GM23338 (cell line): ENCODE results near the gene OVCA2. TPM values are rescaled to one million over a fixed set of nuclear protein-coding genes. Genes with fewer than 3 reads are reported as not detected.
A peak's percentile ranks its signal among the peaks of the same experiment; 100 is the strongest.

Source experiments
- ATAC-seq: fragments of 200-7000 bp; cut with Tn5 transposase; 3 replicates; pipeline ENCODE4 v1.9.1; 2020
- DNase-seq: peaks from one replicate; pipeline ENCODE4 v3.0.0-alpha.2; 2015; ENCODE audit warnings: low spot score
- H2AFZ ChIP-seq: fragments of 200-600 bp; sonication (generic); 2 replicates; pipeline ENCODE4 v1.8.0; 2016; ENCODE audit warnings: antibody characterized with exemption, mild to moderate bottlenecking, moderate library complexity
- H3F3A ChIP-seq: fragments of 200-600 bp; sonication (generic); replicated peaks from 2 replicates; pipeline ENCODE4 v1.8.0; 2017; ENCODE audit warnings: antibody characterized with exemption, mixed run types, low read depth
- H3K27ac ChIP-seq: fragments of 200-600 bp; sonication (generic); 2 replicates; pipeline ENCODE4 v1.6.1; 2016; ENCODE audit warnings: low read depth
- H3K27me3 ChIP-seq: fragments of 200-600 bp; sonication (generic); 2 replicates; pipeline ENCODE4 v1.8.0; 2016; ENCODE audit warnings: mild to moderate bottlenecking, mixed run types, moderate library complexity; ENCODE audit not compliant: insufficient read depth
- H3K36me3 ChIP-seq: fragments of 200-600 bp; sonication (generic); 2 replicates; pipeline ENCODE4 v1.8.0; 2016; ENCODE audit warnings: mild to moderate bottlenecking; ENCODE audit not compliant: insufficient read depth
- H3K4me1 ChIP-seq: fragments of 200-600 bp; sonication (generic); 2 replicates; pipeline ENCODE4 v1.8.0; 2016; ENCODE audit warnings: mild to moderate bottlenecking, moderate library complexity; ENCODE audit not compliant: insufficient read depth
- H3K4me2 ChIP-seq: fragments of 200-600 bp; sonication (generic); 2 replicates; pipeline ENCODE4 v1.7.1; 2017; ENCODE audit warnings: mixed run types
- H3K4me3 ChIP-seq: fragments of 200-600 bp; sonication (generic); 2 replicates; pipeline ENCODE4 v1.6.1; 2016; ENCODE audit warnings: mixed run types
- H3K79me2 ChIP-seq: fragments of 200-600 bp; sonication (generic); replicated peaks from 2 replicates; pipeline ENCODE4 v1.8.0; 2017; ENCODE audit warnings: mild to moderate bottlenecking; ENCODE audit not compliant: insufficient read depth
- H3K9me2 ChIP-seq: fragments of 200-600 bp; sonication (generic); 2 replicates; pipeline ENCODE4 v1.8.0; 2017; ENCODE audit not compliant: insufficient read depth
- H4K20me1 ChIP-seq: fragments of 200-600 bp; sonication (generic); replicated peaks from 2 replicates; pipeline ENCODE4 v1.8.0; 2017; ENCODE audit warnings: mild to moderate bottlenecking; ENCODE audit not compliant: insufficient read depth
- H3K27ac Mint-ChIP-seq: 2 replicates; pipeline ENCODE4 v1.8.0; 2020; ENCODE audit warnings: inconsistent platforms, mild to moderate bottlenecking, moderate library complexity, mixed read lengths
- H3K27me3 Mint-ChIP-seq: 3 replicates; pipeline ENCODE4 v1.8.0; 2022; ENCODE audit warnings: low read depth, mild to moderate bottlenecking, moderate library complexity, mixed read lengths, inconsistent platforms; ENCODE audit not compliant: insufficient read depth, poor library complexity
- H3K36me3 Mint-ChIP-seq: 3 replicates; pipeline ENCODE4 v1.8.0; 2021; ENCODE audit warnings: low read depth, mild to moderate bottlenecking, inconsistent platforms, moderate library complexity, mixed read lengths
- H3K4me1 Mint-ChIP-seq: 3 replicates; pipeline ENCODE4 v1.8.0; 2020; ENCODE audit warnings: mild to moderate bottlenecking, inconsistent platforms, mixed read lengths
- H3K4me3 Mint-ChIP-seq: 3 replicates; pipeline ENCODE4 v1.8.0; 2021; ENCODE audit warnings: moderate library complexity, mild to moderate bottlenecking, inconsistent platforms, mixed read lengths
- H3K9me3 Mint-ChIP-seq: 3 replicates; pipeline ENCODE4 v1.8.0; 2020; ENCODE audit warnings: moderate library complexity, mild to moderate bottlenecking, inconsistent platforms, mixed read lengths
- CREB1 ChIP-seq: fragments of 250-450 bp; sonication (Bioruptor Pico); IDR thresholded peaks from 2 replicates; pipeline ENCODE4 v1.5.0; 2020; ENCODE audit warnings: low read depth, mild to moderate bottlenecking, moderate library complexity
- EZH2 ChIP-seq: fragments of 200-600 bp; sonication (generic); IDR thresholded peaks from one replicate; pipeline ENCODE4 v1.8.0; 2017; ENCODE audit warnings: antibody characterized with exemption, mild to moderate bottlenecking, low read depth; ENCODE audit not compliant: unreplicated experiment
- JUNB ChIP-seq: IDR thresholded peaks from one replicate; pipeline ENCODE4 v1.6.1; 2016; ENCODE audit warnings: antibody characterized with exemption; ENCODE audit not compliant: unreplicated experiment
- POLR2AphosphoS5 ChIP-seq: IDR thresholded peaks from 2 replicates; pipeline ENCODE4 v1.6.1; 2016; ENCODE audit warnings: antibody characterized with exemption, low read depth
- REST ChIP-seq: IDR thresholded peaks from one replicate; pipeline ENCODE4 v1.6.1; 2018; ENCODE audit warnings: antibody characterized with exemption; ENCODE audit not compliant: unreplicated experiment
- STAT1 ChIP-seq: IDR thresholded peaks from one replicate; pipeline ENCODE4 v1.6.1; 2016; ENCODE audit warnings: antibody characterized with exemption; ENCODE audit not compliant: unreplicated experiment
- ZNF114 ChIP-seq: fragments of 250-450 bp; sonication (Bioruptor Pico); IDR thresholded peaks from 2 replicates; pipeline ENCODE4 v1.5.0; 2020; ENCODE audit warnings: mild to moderate bottlenecking, moderate library complexity
- polyA plus RNA-seq: library from polyadenylated mRNA; unstranded; fragments of >200 nt; fragmentation: Nextera tagmentation; extraction: Ambion mirVana; gene quantifications from 2 replicates; pipeline ENCODE4 v1.2.1, GENCODE V29; 2016
- total RNA-seq: library from RNA; depleted of rRNA; stranded (reverse); fragments of >200 nt; shearing (Covaris generic); gene quantifications from 2 replicates; pipeline ENCODE4 v1.2.3, GENCODE V29; 2014
- TF ChIP-seq, protein P1 (sequence below): IDR thresholded peaks from 2 replicates; pipeline ENCODE4 v1.6.1; 2016; ENCODE audit warnings: antibody characterized with exemption
- TF ChIP-seq, protein P2 (sequence below), 2 experiments: fragments of 200-600 bp in 1 of 2; sonication (generic) in 1 of 2; conservative IDR thresholded peaks; 2 replicates each; pipeline versions ENCODE4 v1.5.1 to v1.6.1; 2016 to 2017; ENCODE audit warnings: antibody characterized with exemption in 2 of 2, low read depth in 2 of 2, mild to moderate bottlenecking in 2 of 2, moderate library complexity in 1 of 2
- TF ChIP-seq, protein P3 (sequence below): fragments of 250-450 bp; sonication (Bioruptor Pico); IDR thresholded peaks from 2 replicates; pipeline ENCODE4 v1.5.0; 2020; ENCODE audit warnings: mild to moderate bottlenecking, moderate library complexity

OVCA2 gene
- total and polyA plus RNA-seq, 2 experiments from 2014 or later = 15.9 to 21.3 TPM

GRCh38 chr17:2025622-2026309 is 16.1 kb upstream of the OVCA2 start:
- no peaks in the 10 kb centered on the region for H3K36me3 Mint-ChIP-seq
- H3K4me2 ChIP-seq = peak overlapping the region; percentile 88
- no peaks in the 10 kb centered on the region for H3K9me3 Mint-ChIP-seq
- H3K27ac Mint-ChIP-seq = no peak overlapping the region
- no peaks in the 10 kb centered on the region; the same call in 1 of the 2 replicates for H4K20me1 ChIP-seq
- peaks cover 88% of the 10 kb centered on the region for H3K27me3 ChIP-seq
- peak; percentile 78 for DNase-seq
- peak overlapping the region; percentile 69 for H3K4me3 ChIP-seq
- no peaks in the 10 kb centered on the region for H3K79me2 ChIP-seq
- TF ChIP-seq POLR2AphosphoS5 (no peak), EZH2 (peak; percentile 91), REST (no peak), STAT1 (no peak), JUNB (no peak), CREB1 (CRISPR knock-in tag) (no peak), ZNF114 (CRISPR knock-in tag) (no peak)
- TF ChIP-seq, protein P1, sequence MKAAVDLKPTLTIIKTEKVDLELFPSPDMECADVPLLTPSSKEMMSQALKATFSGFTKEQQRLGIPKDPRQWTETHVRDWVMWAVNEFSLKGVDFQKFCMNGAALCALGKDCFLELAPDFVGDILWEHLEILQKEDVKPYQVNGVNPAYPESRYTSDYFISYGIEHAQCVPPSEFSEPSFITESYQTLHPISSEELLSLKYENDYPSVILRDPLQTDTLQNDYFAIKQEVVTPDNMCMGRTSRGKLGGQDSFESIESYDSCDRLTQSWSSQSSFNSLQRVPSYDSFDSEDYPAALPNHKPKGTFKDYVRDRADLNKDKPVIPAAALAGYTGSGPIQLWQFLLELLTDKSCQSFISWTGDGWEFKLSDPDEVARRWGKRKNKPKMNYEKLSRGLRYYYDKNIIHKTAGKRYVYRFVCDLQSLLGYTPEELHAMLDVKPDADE = no peak
- TF ChIP-seq, protein P2, sequence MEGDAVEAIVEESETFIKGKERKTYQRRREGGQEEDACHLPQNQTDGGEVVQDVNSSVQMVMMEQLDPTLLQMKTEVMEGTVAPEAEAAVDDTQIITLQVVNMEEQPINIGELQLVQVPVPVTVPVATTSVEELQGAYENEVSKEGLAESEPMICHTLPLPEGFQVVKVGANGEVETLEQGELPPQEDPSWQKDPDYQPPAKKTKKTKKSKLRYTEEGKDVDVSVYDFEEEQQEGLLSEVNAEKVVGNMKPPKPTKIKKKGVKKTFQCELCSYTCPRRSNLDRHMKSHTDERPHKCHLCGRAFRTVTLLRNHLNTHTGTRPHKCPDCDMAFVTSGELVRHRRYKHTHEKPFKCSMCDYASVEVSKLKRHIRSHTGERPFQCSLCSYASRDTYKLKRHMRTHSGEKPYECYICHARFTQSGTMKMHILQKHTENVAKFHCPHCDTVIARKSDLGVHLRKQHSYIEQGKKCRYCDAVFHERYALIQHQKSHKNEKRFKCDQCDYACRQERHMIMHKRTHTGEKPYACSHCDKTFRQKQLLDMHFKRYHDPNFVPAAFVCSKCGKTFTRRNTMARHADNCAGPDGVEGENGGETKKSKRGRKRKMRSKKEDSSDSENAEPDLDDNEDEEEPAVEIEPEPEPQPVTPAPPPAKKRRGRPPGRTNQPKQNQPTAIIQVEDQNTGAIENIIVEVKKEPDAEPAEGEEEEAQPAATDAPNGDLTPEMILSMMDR (conservative IDR thresholded peaks at IDR 0.05; ENCODE audit: low read depth in 2 of 2) = peak; percentile 42 to 71
- TF ChIP-seq, protein P3, sequence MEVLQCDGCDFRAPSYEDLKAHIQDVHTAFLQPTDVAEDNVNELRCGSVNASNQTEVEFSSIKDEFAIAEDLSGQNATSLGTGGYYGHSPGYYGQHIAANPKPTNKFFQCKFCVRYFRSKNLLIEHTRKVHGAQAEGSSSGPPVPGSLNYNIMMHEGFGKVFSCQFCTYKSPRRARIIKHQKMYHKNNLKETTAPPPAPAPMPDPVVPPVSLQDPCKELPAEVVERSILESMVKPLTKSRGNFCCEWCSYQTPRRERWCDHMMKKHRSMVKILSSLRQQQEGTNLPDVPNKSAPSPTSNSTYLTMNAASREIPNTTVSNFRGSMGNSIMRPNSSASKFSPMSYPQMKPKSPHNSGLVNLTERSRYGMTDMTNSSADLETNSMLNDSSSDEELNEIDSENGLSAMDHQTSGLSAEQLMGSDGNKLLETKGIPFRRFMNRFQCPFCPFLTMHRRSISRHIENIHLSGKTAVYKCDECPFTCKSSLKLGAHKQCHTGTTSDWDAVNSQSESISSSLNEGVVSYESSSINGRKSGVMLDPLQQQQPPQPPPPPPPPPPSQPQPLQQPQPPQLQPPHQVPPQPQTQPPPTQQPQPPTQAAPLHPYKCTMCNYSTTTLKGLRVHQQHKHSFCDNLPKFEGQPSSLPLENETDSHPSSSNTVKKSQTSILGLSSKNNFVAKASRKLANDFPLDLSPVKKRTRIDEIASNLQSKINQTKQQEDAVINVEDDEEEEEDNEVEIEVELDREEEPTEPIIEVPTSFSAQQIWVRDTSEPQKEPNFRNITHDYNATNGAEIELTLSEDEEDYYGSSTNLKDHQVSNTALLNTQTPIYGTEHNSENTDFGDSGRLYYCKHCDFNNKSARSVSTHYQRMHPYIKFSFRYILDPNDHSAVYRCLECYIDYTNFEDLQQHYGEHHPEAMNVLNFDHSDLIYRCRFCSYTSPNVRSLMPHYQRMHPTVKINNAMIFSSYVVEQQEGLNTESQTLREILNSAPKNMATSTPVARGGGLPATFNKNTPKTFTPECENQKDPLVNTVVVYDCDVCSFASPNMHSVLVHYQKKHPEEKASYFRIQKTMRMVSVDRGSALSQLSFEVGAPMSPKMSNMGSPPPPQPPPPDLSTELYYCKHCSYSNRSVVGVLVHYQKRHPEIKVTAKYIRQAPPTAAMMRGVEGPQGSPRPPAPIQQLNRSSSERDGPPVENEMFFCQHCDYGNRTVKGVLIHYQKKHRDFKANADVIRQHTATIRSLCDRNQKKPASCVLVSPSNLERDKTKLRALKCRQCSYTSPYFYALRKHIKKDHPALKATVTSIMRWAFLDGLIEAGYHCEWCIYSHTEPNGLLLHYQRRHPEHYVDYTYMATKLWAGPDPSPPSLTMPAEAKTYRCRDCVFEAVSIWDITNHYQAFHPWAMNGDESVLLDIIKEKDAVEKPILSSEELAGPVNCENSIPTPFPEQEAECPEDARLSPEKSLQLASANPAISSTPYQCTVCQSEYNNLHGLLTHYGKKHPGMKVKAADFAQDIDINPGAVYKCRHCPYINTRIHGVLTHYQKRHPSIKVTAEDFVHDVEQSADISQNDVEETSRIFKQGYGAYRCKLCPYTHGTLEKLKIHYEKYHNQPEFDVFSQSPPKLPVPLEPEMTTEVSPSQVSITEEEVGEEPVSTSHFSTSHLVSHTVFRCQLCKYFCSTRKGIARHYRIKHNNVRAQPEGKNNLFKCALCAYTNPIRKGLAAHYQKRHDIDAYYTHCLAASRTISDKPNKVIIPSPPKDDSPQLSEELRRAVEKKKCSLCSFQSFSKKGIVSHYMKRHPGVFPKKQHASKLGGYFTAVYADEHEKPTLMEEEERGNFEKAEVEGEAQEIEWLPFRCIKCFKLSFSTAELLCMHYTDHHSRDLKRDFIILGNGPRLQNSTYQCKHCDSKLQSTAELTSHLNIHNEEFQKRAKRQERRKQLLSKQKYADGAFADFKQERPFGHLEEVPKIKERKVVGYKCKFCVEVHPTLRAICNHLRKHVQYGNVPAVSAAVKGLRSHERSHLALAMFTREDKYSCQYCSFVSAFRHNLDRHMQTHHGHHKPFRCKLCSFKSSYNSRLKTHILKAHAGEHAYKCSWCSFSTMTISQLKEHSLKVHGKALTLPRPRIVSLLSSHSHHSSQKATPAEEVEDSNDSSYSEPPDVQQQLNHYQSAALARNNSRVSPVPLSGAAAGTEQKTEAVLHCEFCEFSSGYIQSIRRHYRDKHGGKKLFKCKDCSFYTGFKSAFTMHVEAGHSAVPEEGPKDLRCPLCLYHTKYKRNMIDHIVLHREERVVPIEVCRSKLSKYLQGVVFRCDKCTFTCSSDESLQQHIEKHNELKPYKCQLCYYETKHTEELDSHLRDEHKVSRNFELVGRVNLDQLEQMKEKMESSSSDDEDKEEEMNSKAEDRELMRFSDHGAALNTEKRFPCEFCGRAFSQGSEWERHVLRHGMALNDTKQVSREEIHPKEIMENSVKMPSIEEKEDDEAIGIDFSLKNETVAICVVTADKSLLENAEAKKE (CRISPR knock-in tag) = no peak
- H3K4me1 Mint-ChIP-seq = peaks cover 2% of the 10 kb centered on the region
- peak overlapping the region; percentile 94 for H2AFZ ChIP-seq
- H3K27me3 Mint-ChIP-seq = peaks cover 80% of the 10 kb centered on the region
- peaks cover 4% of the 10 kb centered on the region; the same call in 1 of the 2 replicates for H3K4me1 ChIP-seq
- no peak overlapping the region for H3K27ac ChIP-seq
- peak overlapping the region; percentile 66 for H3K4me3 Mint-ChIP-seq
- ATAC-seq = peak; percentile 4
- H3K9me2 ChIP-seq = no peaks in the 10 kb centered on the region
- 0 out of 2 replicates have a peak, but pooled peaks cover 4% of the 10 kb centered on the region for H3F3A ChIP-seq
- no peaks in the 10 kb centered on the region for H3K36me3 ChIP-seq
